Activated CD8-positive, alpha-beta memory T cell treated with anti-CD3 and anti-CD28 coated beads for 4 hours (primary cell): ENCODE results near the gene GRIA4.

ENCODE experiments used
- DNase-seq, 2 donors: peaks; one replicate each; pipeline ENCODE4 v3.0.0-alpha.2; 2020; ENCODE audit warnings: low read depth in 2 of 2

GRIA4 gene

GRCh38 chr11:105789579-105790420 lies 179.9 kb downstream of the GRIA4 start:
- no peak for DNase-seq

GRCh38 chr11:105790840-105791239 lies 181.0 kb downstream of the GRIA4 start:
- no peak for DNase-seq

- DNase-seq = no peak
Measured at GRCh38 chr11:105793092-105793491, 183.2 kb downstream of the GRIA4 start.

- no peak for DNase-seq
Measured at GRCh38 chr11:105799263-105799662, 189.4 kb downstream of the GRIA4 start.

- no peak for DNase-seq
Measured at GRCh38 chr11:105799728-105800462, 190.0 kb downstream of the GRIA4 start.

- DNase-seq = no peak
Measured at GRCh38 chr11:105802390-105802789, 192.5 kb downstream of the GRIA4 start.

- DNase-seq = no peak
Measured at GRCh38 chr11:105811242-105811641, 201.4 kb downstream of the GRIA4 start.

GRCh38 chr11:105821372-105821771 lies 211.5 kb downstream of the GRIA4 start:
- DNase-seq = no peak

- DNase-seq = no peak
Measured at GRCh38 chr11:105821781-105822180, 211.9 kb downstream of the GRIA4 start.

- no peak for DNase-seq
Measured at GRCh38 chr11:105823495-105824033, 213.7 kb downstream of the GRIA4 start.

GRCh38 chr11:105824457-105825013 lies 214.7 kb downstream of the GRIA4 start:
- DNase-seq = no peak

GRCh38 chr11:105825141-105825540 lies 215.3 kb downstream of the GRIA4 start:
- DNase-seq = no peak

- DNase-seq = no peak
Measured at GRCh38 chr11:105827906-105828305, 218.0 kb downstream of the GRIA4 start.

- DNase-seq = no peak
Measured at GRCh38 chr11:105829084-105829483, 219.2 kb downstream of the GRIA4 start.

- no peak for DNase-seq
Measured at GRCh38 chr11:105834461-105834860, 224.6 kb downstream of the GRIA4 start.

GRCh38 chr11:105838668-105839384 lies 229.0 kb downstream of the GRIA4 start:
- no peak for DNase-seq

GRCh38 chr11:105840391-105840790 lies 230.5 kb downstream of the GRIA4 start:
- no peak for DNase-seq

- no peak for DNase-seq
Measured at GRCh38 chr11:105852403-105852802, 242.5 kb downstream of the GRIA4 start.

GRCh38 chr11:105854269-105854668 lies 244.4 kb downstream of the GRIA4 start:
- DNase-seq = no peak

GRCh38 chr11:105856954-105857353 lies 247.1 kb downstream of the GRIA4 start:
- no peak for DNase-seq

GRCh38 chr11:105857728-105858127 lies 247.9 kb downstream of the GRIA4 start:
- no peak for DNase-seq

GRCh38 chr11:105858841-105859240 lies 249.0 kb downstream of the GRIA4 start:
- no peak for DNase-seq
